GM21576 (cell line): ENCODE results near the gene TMEM250.
"Not testable (repeated sequence)": the region's sequence is repeated elsewhere in the genome, so short reads cannot be mapped to it uniquely, and the experiment has no call there.

Experiments used
- ATAC-seq: cut with Tn5 transposase; IDR thresholded peaks from one replicate; pipeline ENCODE4 v1.9.1; 2021; ENCODE audit warnings: mild to moderate bottlenecking, moderate library complexity; ENCODE audit not compliant: unreplicated experiment

Gene TMEM250

DNA sequence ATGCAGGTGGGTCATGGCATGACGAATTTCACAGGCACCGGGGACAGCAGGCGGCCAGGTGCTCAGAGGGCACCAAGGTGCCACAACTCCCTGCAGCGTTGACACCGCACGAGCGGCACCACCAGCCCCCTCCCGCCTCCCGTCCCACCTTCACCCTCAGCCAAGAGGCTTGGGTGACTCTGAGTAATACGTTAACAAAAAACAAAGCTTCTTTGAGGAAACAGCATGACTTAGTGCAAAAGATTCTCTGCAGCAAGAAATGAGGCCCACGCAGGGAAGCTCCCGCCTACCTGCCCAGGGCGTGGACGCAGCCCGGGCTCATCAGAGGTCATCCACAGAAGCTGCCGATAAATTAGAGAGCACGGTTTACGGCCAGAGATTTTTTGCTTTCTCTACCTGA lies 4.1 kb downstream of the TMEM250 start:
- no peak for ATAC-seq

GRCh38 chr9:136112541-136112940 lies 6.1 kb downstream of the TMEM250 start:
- no peak for ATAC-seq

- no peak for ATAC-seq
Measured at GRCh38 chr9:136111910-136112309, 6.8 kb downstream of the TMEM250 start.

DNA sequence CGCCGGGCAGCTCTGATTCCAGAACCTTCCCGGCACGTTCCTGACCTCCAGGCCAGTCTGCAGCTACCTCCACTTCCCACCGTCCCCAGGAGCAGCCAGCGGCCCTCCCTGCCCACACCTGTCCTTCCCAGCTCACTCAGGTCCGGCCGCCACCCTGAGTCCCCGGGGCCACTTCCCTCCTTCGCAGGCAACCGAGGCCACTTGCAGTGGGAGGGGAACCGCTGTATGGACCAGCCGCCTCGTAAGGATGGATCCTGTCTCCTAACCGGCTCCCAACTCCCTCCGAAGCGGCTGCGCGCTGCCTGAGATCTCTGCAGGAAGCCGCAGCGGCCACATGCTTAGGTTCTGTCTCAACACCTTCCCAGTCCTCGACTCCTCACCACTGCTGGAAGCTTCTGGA lies 7.5 kb downstream of the TMEM250 start:
- ATAC-seq: no peak

DNA sequence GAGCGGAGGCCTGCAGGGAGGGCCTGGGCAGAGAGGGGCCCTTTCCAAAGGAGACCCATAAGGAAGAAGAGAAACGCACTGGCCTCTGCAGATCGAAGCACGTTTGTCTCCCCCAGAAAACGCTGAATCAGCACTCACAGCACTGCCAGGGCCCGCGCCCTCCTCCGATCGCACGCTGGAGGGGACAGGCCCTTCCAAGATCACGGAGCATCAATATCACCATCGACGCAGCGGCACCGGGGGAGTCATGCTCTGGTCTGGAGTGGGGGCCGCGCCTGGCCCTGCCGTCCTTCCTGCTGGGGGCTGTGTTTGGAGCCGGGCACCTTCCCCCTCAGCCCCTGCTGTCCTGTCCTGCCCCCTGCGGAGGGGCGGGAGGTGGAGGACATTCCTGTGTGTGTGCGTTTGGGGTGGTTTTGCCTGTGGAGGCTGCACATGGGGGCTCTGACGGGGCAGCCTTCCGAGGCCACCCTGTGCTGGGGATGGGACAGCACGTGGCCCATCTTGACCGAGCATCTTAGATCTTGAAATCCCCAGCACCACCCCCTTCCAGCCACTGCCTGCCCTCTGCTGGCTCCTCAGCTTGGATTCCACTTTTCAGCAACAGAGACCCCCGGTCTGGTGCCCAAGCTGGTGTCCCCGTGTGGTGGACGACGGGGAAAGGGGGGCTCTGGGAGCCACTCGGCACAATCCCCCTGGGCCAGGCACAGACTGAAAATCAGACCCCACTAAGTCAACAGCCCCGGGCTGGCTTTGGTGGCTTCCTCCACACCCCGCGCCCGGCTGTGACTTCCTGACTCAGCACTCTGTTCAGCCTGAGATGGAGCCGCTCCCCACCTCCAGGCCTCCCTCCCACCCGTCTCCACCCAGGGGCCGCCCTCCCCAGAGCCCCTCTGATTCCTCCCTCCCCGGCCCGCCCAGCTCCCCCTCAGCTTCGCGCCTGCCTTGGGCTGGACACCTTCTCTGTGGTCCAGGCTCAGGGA lies 8.3 kb downstream of the TMEM250 start:
- ATAC-seq: no peak

DNA sequence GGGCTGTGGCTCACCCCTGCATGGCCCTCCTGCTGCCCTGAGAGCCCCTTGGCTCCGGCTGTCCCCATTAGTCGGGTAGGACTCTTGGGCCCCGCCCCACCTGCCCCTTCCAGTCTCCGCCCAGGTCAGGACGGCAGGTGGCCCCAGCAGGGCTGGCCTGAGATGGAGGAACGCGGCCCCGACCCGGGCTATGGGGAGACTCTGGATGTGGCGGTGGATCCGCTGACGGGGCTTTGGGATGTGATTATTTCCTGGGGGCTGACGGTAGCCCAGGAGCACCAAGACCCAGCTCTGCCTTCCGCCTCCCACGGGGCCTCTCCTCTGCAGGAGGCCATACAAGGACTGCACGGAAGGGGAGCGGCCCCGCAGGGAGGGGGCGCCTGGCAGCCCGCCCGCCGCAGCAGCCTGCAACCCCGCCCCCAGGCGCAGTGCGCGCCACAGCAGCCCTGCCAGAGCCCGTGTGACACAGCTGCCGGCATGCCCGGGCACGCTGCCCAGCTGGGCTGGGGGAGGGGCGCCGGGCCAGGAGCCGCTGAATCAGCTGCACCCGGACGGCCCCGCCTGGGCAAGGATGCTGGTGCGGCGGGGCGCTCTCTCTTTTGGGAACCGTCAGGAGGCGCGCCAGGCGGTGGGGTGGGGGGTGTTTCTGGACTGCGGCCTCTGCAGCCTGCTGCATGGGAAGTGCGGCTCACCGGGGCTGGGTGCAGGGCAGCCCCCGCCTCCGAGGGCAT lies 9.2 kb downstream of the TMEM250 start:
- ATAC-seq: peak; percentile 66

GRCh38 chr9:136108648-136109266 lies 9.9 kb downstream of the TMEM250 start:
- ATAC-seq: no peak

DNA sequence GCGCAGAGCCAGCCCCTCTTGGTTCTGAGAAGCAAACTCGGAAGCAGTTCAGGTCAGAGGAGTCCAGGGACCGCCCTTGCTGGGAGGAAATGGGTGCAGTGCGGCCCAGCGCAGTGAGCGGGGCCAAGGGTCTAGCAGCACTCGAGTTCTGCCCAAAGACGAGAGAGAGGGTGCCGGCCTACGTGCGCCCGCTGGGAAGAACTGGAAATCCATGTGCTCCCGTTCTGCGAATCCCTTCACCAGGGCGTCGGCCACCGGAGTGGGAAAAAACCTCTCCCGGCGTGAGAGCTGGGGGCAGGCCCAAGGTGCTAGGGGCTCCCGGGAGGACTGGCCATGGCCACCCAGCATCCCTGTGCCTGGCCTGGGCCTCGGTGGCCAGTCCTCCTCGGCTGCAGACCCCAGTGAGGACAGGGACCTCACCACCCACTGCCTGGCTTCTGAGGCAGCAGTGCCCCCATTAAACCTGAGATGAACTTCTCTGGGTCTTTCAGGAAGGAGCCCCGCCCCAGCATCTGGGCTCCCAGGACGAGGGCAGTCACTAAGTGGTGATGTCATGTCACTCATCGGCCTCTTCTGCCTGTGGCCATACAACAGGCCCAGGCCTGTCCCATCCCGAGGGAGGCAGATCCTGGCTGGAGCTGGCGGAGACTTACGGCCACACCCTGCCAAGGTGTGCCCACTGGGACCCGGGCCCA lies 10.6 kb downstream of the TMEM250 start:
- no peak for ATAC-seq

GRCh38 chr9:136107155-136107952 lies 11.3 kb downstream of the TMEM250 start:
- ATAC-seq: no peak

- ATAC-seq: no peak
Measured at GRCh38 chr9:136105398-136106135, 13.1 kb downstream of the TMEM250 start.

GRCh38 chr9:136104916-136105315 lies 13.8 kb downstream of the TMEM250 start:
- no peak for ATAC-seq

GRCh38 chr9:136104488-136104800 lies 14.2 kb downstream of the TMEM250 start:
- ATAC-seq: no peak

DNA sequence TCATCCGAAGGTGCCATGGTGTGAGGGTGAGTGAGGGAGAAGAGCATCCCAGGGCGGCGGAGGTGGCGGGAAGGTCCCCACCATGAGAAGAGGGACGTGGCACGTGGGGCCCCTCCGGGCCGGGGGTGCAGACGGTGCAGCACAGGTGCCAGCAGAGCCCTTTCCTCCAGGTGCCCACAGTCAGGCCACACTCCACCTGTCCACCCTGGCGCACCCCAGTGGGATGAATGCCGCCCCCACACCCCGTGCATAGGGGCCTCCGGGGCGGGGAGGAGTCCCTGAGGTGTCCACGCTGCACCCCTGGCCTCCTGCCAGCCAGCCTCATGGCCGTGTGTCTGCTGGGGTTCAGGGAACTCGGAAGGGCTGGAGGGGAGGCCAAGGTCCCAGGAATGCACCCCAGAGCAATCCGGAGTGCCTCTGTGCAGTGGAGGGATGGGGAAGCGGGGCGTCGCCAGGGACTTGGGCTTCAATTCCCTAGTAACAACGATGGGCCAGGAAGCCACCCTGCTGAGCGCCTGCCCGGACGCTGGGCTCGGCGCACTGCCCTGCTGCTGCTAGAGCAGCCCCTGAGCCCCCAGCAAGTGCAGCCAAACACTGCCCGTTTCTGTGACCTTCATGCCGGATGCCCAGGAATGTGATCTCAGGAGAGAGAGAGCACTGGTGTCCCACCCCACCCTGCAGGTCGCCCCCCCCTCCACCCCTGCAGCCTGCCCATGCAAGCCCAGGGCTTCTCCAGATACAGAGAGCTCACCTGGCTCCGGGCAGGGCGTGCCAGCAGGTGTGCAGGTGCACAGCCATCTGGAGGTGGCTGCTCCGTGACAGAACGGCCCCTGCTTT lies 14.8 kb downstream of the TMEM250 start:
- no peak for ATAC-seq

DNA sequence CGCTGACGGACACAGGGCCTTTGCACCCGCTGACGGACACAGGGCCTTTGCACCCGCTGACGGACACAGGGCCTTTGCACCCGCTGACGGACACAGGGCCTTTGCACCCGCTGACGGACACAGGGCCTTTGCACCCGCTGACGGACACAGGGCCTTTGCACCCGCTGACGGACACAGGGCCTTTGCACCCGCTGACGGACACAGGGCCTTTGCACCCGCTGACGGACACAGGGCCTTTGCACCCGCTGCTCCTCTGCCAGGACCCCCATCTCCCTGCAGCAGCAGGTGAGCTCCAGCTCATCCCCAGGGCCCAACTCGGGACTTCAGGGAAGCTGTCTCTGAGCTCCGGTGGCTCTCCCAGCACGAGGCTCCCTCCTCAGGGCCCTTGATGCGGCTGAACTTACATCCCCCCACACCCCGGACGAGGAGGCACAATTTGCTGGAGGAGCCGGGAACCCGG lies 17.0 kb downstream of the TMEM250 start:
- ATAC-seq: not testable (repeated sequence)

GRCh38 chr9:136100700-136101614 lies 17.7 kb downstream of the TMEM250 start:
- ATAC-seq: no peak

GRCh38 chr9:136099542-136099941 lies 19.1 kb downstream of the TMEM250 start:
- no peak for ATAC-seq

DNA sequence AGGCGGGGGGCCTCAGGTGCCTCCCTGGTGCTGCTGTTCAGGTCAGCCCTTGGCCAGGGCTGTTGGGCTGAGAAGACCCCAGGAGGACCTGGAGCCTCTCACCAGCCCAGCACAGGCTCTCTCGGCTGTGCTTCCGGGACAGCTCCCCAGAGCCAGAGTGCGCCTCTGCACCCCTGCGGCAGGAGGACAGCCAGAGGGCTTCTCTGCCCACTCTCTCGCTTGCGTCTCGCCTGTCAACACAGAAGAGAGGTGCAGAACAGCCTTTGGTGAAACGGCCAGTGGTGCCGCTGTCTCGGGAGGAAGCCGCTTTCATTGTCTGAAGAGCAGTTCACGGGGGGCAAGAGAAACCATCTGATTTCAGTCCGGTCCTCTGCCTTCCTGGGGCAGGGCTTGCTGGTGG lies 19.8 kb downstream of the TMEM250 start:
- no peak for ATAC-seq

- ATAC-seq: no peak
Measured at GRCh38 chr9:136098210-136098609, 20.5 kb downstream of the TMEM250 start.
